Mesodermal cell (in vitro differentiated cells): ENCODE measurements around the gene SIM2.

Experiments used
- H3K27ac ChIP-seq: 2 replicates; pipeline ENCODE4 v1.7.0; 2013; ENCODE audit warnings: mild to moderate bottlenecking, low read depth, low read length, moderate library complexity; ENCODE audit not compliant: severe bottlenecking
- H3K36me3 ChIP-seq: 2 replicates; pipeline ENCODE4 v1.7.1; 2013; ENCODE audit warnings: mild to moderate bottlenecking, low read length, moderate library complexity; ENCODE audit not compliant: control insufficient read depth, insufficient read depth
- H3K4me1 ChIP-seq: one replicate; pipeline ENCODE4 v1.7.1; 2013; ENCODE audit warnings: mild to moderate bottlenecking, low read length; ENCODE audit not compliant: insufficient read depth, control insufficient read depth, poor library complexity, severe bottlenecking
- H3K4me3 ChIP-seq: 2 replicates; pipeline ENCODE4 v1.7.0; 2013; ENCODE audit warnings: low read length, control low read depth, mild to moderate bottlenecking; ENCODE audit not compliant: insufficient read depth, poor library complexity, severe bottlenecking; ENCODE audit errors: extremely low read depth
- H3K9me3 ChIP-seq: 2 replicates; pipeline ENCODE4 v1.7.1; 2013; ENCODE audit warnings: mild to moderate bottlenecking, low read length, moderate library complexity; ENCODE audit not compliant: control insufficient read depth
- WGBS, 2 experiments: methylation state at CpG; one replicate each; pipeline ENCODE4 v1.1.5; 2013; ENCODE audit warnings: missing lambda C conversion rate in 2 of 2; ENCODE audit not compliant: insufficient coverage in 2 of 2; 5-methylcytosine and 5-hydroxymethylcytosine counted together

The SIM2 gene

DNA sequence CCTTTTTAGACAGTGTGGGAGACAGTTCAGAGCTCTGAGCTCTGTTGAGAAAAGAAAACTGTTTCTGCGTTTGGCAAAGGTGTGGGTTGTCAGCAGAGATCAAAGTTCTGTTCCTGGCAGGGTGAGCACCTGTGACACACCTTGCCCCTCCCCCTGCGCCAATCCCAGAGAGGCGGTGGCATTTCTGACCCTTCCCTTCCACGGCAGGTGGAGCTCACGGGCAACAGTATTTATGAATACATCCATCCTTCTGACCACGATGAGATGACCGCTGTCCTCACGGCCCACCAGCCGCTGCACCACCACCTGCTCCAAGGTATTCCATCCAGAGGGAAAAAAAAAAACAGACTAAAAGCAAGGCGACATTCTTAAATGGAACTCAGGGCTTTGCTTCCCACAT, 20.7 kb downstream of the SIM2 start:
- WGBS, 2 experiments = 92 to 94% methylated on average over 6 to 8 of the region's 10 CpGs
- no peak overlapping the region for H3K27ac ChIP-seq
- no peak overlapping the region for H3K4me3 ChIP-seq
- no peaks in the 10 kb centered on the region for H3K9me3 ChIP-seq
- H3K4me1 ChIP-seq = no peaks in the 10 kb centered on the region
- no peaks in the 10 kb centered on the region for H3K36me3 ChIP-seq

DNA sequence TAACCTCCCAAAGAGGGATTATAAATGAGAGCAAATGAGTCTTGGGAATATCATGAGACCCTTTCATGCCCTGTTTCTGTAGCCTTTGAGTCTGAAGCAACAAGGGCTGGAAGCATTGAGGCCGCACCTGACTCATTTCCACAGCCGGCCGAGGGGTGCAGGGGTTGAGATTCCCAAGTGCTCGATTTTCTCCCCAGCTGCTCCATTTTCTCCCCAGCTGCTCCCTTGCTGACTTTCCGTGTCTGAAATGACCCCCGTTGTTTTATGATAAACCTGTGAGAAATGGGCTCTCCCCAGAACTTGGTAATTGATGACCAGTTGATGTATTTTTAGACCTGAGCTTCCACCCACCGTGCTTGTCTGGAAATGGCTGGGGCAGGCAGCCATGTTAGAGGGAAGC, 22.9 kb downstream of the SIM2 start:
- no peaks in the 10 kb centered on the region for H3K9me3 ChIP-seq
- 92 to 96% methylated on average over 5 to 6 of the region's 7 CpGs for WGBS, 2 experiments
- H3K4me3 ChIP-seq = no peak overlapping the region
- no peak overlapping the region for H3K27ac ChIP-seq
- no peaks in the 10 kb centered on the region for H3K36me3 ChIP-seq
- no peaks in the 10 kb centered on the region for H3K4me1 ChIP-seq

GRCh38 chr21:36722370-36723368, 23.8 kb downstream of the SIM2 start:
- Histone ChIP-seq H3K4me3 (no peak overlapping the region), H3K4me1 (no peaks in the 10 kb centered on the region), H3K27ac (no peak overlapping the region), H3K9me3 (no peaks in the 10 kb centered on the region), H3K36me3 (no peaks in the 10 kb centered on the region)
- 91 to 96% methylated on average over 25 of the region's 25 CpGs for WGBS, 2 experiments

DNA sequence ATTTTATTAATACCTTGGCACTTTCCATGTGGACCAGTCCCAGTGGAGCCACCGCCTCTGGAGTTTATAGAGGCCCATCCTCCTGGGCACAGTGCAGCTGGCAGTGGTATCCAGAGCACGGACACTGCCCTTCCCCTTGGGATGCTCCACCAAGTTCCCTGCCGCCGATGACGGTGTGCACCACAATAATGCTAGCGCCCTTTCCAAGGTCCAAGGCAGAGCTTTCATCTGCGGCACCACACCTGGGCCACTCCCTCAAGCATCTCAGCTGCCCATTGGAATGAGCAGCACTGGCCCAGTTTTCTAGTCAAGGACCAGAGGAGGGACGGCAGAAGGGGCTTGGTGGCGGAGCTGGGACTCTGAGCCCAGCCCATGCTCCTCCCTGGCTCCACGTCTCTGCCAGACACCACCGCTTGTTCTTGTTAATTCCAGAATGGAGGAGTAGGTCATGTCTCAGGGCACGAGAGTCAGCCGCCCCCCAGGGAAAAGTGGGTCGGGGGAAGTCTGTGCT, 24.5 kb downstream of the SIM2 start:
- 92 to 95% methylated on average over 10 to 13 of the region's 14 CpGs for WGBS, 2 experiments
- no peak overlapping the region for H3K4me3 ChIP-seq
- H3K27ac ChIP-seq = no peak overlapping the region
- H3K9me3 ChIP-seq = no peaks in the 10 kb centered on the region
- H3K4me1 ChIP-seq = no peaks in the 10 kb centered on the region
- no peaks in the 10 kb centered on the region for H3K36me3 ChIP-seq

GRCh38 chr21:36724660-36725059, 25.7 kb downstream of the SIM2 start:
- WGBS, 2 experiments = 90 to 100% methylated on average over 2 to 3 of the region's 3 CpGs
- no peak overlapping the region for H3K27ac ChIP-seq
- no peaks in the 10 kb centered on the region for H3K4me1 ChIP-seq
- no peak overlapping the region for H3K4me3 ChIP-seq
- no peaks in the 10 kb centered on the region for H3K9me3 ChIP-seq
- H3K36me3 ChIP-seq = no peaks in the 10 kb centered on the region

DNA sequence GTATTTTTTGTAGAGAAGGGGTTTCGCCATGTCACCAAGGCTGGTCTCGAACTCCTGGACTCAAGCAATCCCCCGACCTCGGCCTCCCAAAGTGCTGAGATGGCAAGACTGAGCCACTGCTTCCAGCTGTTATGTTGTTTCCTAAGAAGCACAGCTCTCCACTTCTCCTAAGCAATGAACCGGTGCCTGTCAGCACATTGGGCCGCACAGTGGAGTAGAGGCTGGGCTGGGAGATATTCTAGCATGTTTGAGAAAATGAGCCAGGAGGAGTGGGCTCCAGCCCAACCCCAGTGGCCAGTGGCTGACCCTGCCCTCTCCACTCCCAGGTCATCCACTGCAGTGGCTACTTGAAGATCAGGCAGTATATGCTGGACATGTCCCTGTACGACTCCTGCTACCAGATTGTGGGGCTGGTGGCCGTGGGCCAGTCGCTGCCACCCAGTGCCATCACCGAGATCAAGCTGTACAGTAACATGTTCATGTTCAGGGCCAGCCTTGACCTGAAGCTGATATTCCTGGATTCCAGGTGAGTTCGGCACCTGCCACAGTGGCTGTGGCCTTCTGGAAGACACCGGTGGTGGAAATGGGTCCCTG, 27.0 kb downstream of the SIM2 start:
- H3K4me3 ChIP-seq = no peak overlapping the region
- H3K36me3 ChIP-seq = no peaks in the 10 kb centered on the region
- H3K27ac ChIP-seq = no peak overlapping the region
- no peaks in the 10 kb centered on the region for H3K9me3 ChIP-seq
- no peaks in the 10 kb centered on the region for H3K4me1 ChIP-seq
- 93 to 95% methylated on average over 9 to 11 of the region's 12 CpGs for WGBS, 2 experiments

GRCh38 chr21:36727866-36728265, 29.0 kb downstream of the SIM2 start:
- 89 to 91% methylated on average over 6 of the region's 6 CpGs for WGBS, 2 experiments
- no peaks in the 10 kb centered on the region for H3K4me1 ChIP-seq
- no peak overlapping the region for H3K27ac ChIP-seq
- no peak overlapping the region for H3K4me3 ChIP-seq
- no peaks in the 10 kb centered on the region for H3K36me3 ChIP-seq
- no peaks in the 10 kb centered on the region for H3K9me3 ChIP-seq

- H3K4me1 ChIP-seq = no peaks in the 10 kb centered on the region
- H3K36me3 ChIP-seq = no peaks in the 10 kb centered on the region
- H3K4me3 ChIP-seq = no peak overlapping the region
- no peak overlapping the region for H3K27ac ChIP-seq
- 92 to 98% methylated on average over 11 to 13 of the region's 14 CpGs for WGBS, 2 experiments
- no peaks in the 10 kb centered on the region for H3K9me3 ChIP-seq
These were observed 29.6 kb downstream of the SIM2 start for GRCh38 chr21:36728371-36729111.

DNA sequence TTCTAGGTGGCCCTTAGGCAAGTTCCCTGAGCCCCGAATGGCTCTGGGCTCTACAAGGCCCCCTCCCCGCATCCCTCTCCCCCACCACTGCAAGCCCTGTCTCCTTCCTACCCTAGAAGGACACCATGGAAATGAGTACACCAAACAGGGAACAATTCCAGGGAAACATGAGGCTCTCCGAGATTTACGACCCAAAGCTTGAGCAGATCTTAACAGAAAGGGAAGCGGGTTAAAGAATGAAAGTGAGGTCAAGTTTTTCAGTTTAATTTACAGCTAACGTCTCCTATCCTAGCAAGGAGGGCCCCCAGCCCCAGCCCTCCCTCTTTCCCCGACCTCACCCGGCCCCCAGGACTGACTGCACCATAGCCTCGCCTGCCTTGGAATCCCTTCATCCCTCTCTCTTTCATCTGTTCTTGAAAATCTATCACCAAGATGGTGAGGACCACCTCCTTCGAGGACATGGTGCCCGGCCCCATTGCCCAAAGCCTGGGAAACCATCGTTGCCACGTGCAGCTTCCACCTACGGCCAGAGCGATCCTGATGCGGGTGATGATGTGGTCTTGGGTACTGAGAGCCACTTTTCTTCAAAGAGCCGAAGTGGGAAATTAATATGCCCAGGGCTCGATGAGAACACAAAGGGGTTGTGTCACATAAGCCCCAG, 30.5 kb downstream of the SIM2 start:
- WGBS, 2 experiments = 91 to 94% methylated on average over 16 to 18 of the region's 18 CpGs
- no peaks in the 10 kb centered on the region for H3K9me3 ChIP-seq

More for the DNA sequence above, 30.5 kb downstream of the SIM2 start:
- no peak overlapping the region for H3K4me3 ChIP-seq
- no peaks in the 10 kb centered on the region for H3K36me3 ChIP-seq
- H3K4me1 ChIP-seq = no peaks in the 10 kb centered on the region
- H3K27ac ChIP-seq = no peak overlapping the region
